HG02798 (cell line): ENCODE results near the gene GRAP2.
"Not testable (repeated sequence)": the region's sequence is repeated elsewhere in the genome, so short reads cannot be mapped to it uniquely, and the experiment has no call there.

Experiments used
- ATAC-seq: cut with Tn5 transposase; IDR thresholded peaks from one replicate; pipeline ENCODE4 v1.9.1; 2021; ENCODE audit warnings: mild to moderate bottlenecking; ENCODE audit not compliant: unreplicated experiment, poor library complexity

The GRAP2 gene

GRCh38 chr22:39941601-39942000 is 40.7 kb downstream of the GRAP2 start:
- no peak for ATAC-seq

DNA sequence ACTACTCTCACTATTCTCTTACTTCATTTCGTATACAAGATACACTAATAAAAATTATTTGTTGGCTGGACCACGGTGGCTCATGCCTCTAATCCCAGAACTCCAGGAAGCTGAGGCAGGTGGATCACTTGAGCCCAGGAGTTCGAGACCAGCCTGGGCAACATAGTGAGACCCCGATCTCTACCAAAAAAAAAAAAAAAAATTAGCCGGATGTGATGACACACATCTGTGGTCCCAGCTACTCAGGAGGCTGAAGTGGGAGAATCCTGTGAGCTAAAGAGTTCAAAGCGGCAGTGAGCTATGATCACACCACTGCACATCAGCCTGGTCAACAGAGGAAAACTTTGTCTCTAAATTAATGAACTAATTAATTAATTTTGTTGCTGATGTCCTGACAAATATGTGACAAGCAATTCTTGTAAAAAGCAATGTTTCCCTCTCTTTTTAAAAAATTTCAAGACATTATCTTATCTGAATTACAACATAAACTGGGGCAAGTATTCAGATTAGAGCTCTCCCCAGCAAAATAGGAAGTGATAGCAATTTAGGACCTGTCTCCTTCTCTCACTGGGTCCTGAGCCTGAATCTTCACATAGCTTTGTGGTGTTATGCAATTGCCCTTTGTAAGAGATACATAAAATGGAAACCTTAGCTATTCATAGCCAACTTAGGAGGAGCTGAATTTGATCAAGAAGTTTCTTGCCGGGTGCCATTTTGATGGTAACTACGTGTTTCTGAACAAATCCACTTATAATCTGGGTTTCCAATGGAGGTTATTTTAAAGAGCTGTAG is 41.8 kb downstream of the GRAP2 start:
- no peak for ATAC-seq

DNA sequence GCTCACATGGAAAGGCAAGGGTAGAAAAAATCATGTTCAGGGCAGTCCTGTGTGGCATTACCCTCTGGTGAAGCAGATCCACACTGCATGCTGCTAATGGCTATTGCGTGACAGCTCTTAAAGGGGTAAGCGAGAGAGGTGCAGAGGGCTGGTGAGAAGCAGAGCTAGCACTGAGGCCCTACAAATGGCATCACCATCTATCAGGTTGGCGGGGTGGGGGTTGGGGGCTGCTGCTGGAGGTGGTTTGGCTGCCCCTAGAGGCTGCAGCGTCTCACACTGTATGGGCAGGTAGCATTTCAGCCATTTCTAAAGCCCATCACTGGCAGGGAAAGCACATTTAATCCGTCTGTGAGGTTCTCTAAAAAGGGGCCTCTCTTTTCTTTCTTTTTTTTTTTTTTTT is 42.5 kb downstream of the GRAP2 start:
- no peak for ATAC-seq

- ATAC-seq: no peak
Measured at GRCh38 chr22:39943953-39944872, 43.3 kb downstream of the GRAP2 start.

GRCh38 chr22:39946126-39946502 is 45.2 kb downstream of the GRAP2 start:
- ATAC-seq: no peak

GRCh38 chr22:39946503-39947219 is 45.8 kb downstream of the GRAP2 start:
- no peak for ATAC-seq

DNA sequence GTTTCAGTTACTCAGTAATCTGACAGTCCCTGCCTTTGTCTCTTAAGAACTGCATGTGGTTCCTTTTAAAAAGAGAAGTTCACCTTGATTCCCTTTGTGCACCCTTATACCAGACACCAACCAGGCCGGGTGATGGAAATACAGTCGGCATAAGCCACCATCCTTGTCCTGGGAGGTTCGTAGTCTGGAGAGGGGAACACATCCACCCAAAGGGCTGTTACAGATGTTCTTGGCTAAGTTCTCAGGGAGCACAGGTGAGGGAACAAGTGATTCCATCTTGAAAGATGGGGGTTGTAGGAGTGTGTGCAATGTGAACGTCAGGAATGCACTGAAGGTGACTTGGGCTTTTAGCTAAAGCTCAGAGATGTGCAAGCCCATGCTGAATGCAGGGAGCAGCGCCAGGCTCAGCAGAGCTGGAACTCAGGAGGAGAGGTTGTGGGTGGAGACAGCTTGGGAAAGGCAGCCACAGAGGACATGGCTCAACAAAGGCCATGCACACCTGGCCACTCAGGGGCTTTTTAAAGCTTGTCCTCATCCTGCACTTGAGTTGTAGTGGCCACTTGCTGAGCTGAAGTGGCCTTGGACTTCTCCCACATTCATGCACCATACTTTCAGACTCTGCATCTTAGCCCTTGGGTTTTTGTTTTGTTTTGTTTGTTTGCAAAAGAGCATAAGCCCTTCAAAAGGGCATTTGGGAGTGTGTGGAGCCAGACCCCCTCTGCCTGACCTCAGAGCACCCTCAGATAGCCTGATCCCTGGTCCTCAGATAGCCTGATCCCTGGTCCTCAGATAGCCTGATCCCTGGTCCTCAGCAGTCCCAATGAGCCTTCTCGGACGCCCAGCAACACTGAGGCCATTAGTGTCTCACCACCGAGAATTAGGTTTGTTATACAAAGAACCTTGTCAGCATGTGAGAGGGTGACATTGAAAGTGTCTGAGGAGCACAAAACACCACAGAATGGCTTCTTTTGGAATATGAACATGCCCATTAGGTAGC is 46.6 kb downstream of the GRAP2 start:
- no peak for ATAC-seq

- no peak for ATAC-seq
Measured at GRCh38 chr22:39949964-39950737, 49.3 kb downstream of the GRAP2 start.

- not testable (repeated sequence) for ATAC-seq
Measured at GRCh38 chr22:39951603-39952293, 50.9 kb downstream of the GRAP2 start.

- no peak for ATAC-seq
Measured at GRCh38 chr22:39952347-39952746, 51.5 kb downstream of the GRAP2 start.

DNA sequence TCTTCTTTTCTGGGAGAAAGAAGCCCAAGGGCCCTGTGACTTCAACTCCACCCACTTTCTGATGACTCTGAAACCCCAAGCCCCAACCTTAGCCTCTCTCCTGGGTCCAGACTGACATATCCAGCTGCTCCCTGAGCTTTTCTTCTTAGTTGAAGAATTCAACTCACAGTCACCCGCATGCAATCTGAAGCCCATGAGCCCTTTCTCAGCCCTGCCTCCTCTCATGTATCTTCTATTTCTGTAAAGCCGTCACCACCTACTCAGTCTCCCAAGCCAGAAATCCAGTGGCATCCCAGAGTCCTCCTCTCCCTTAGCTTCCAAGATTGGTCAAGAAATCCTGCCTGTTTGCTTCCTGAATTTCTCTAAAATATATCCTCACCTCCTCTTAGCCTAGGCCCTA is 52.2 kb downstream of the GRAP2 start:
- no peak for ATAC-seq

DNA sequence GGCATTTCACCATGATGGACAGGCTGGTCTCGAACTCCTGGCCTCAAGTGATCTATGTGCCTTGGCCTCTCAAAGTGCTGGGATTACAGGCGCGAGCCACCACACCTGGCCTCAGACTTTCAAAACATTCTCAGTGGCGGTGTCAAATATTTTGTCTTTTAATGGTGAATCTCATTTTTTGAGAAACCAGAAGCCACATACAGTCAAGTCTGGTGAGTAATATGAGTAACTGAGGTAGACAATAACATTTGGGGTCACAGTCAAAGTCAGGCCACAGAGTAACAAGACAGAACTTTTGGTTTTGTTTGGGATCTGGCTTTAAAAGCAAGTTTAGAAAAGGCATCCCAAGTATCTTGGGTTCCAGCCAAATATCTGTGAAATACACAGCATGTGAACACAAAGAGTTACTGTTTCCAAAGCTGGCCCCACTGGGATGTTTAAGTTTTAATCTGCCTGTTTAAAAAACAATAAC is 53.7 kb downstream of the GRAP2 start:
- ATAC-seq: no peak

GRCh38 chr22:39955675-39956074 is 54.8 kb downstream of the GRAP2 start:
- ATAC-seq: no peak

DNA sequence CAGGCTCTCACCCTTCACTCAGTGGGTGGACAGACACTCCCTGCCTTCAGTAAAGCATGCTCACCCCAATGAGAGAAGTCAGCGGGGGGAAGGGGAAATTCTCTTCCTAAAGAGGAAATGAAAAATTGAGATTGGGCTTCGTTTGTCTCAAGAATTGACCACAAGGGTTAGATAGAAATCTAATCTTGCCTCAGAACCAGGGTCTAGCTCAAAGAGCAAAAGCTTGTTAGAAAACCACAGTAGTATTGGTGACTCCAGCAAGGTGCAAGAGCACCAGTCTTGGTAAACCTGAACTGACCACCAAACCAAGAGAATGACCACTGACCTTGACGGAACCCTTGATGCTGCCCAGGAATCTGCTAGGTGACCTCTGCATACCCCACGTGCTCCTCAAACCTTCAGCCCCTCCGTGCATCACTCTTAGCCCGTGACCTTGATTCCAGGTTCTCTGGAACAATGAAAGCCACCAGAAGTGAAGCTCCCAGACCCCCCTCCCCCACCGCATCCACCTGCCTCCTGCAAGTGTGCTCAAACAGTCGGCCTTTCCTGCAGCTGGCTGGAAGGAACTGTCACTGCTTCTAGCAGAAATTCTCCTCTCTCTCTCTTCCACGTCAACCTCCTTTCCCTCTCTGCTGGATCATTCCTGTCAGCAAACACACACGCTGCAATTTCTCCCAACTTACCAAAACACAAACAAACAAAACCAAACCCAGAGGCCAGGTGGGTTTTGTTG is 56.2 kb downstream of the GRAP2 start:
- no peak for ATAC-seq

- ATAC-seq: no peak
Measured at GRCh38 chr22:39958009-39958711, 57.3 kb downstream of the GRAP2 start.

- ATAC-seq: no peak
Measured at GRCh38 chr22:39958949-39959639, 58.2 kb downstream of the GRAP2 start.
